ENCODE results near the gene ADAMTSL2. TPM values are rescaled to one million over a fixed set of nuclear protein-coding genes. Genes with fewer than 3 reads are reported as not detected.

The ADAMTSL2 gene
- total and polyA plus RNA-seq, 12 donors: 1.00 to 138 (median 56.8) TPM

DNA sequence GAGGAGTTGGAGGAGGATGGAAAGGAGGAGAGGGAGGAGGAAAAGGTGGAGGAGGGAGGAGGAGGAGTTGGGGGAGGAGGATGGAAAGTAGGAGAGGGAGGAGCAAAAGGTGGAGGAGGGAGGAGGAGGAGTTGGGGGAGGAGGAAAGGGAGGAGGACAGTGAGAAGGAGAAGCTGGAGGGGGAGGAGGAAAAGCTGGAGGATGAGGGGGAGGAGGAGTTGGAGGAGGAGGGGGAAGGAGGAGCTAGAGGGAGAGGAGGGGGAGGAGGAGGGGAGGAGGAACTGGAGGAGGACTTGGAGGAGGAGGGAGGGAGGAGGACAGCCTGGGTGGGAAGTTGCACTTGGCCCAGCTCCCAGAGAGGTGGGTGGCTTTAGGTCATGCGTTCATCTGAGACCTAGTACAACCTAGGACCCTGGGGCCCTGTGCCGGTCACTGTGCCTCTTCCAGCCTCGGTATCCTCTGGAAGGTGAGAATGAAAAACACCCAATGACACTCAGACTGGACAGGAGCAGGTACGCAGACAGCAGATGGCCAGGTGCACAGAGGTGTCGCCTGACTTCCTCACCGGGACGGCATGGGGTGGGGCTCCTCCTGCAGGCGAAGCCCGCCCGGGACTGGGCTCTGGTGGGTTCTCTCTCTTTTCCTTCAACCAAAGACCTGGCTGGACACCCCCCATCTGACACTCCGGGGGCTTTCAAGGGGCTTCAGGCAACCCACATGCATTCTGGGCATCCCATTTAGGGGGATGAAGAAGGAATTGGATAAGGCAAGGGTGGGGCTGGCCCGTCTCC lies 43.4 kb upstream of the ADAMTSL2 start:
- TF ChIP-seq POLR2A (IDR thresholded peaks at IDR 0.05) (no peak), CTCF (IDR thresholded peaks at IDR 0.05) (no peak)
- Histone ChIP-seq H3K27ac (peak overlapping the region in 2 of 5 donors; percentile 44 to 86), H3K9me3 (replicated peaks in 1 of 3) (no peaks in the 10 kb centered on the region), H3K4me1 (replicated peaks in 1 of 2) (peaks cover 0 to 2% of the 10 kb centered on the region in 2 donors), H3K4me3 (no peak overlapping the region), H3K27me3 (no peaks in the 10 kb centered on the region), H3K36me3 (replicated peaks in 1 of 2) (no peaks in the 10 kb centered on the region)
- DNase-seq: no peak
- intact Hi-C loops (cut with DNase I): no loop called here
- 69 to 78% (median 75%) methylated on average over 6 to 12 of the region's 12 CpGs for WGBS, 4 donors

GRCh38 chr9:133491656-133491925 lies 42.9 kb upstream of the ADAMTSL2 start:
- no peak for TF ChIP-seq CTCF (IDR thresholded peaks at IDR 0.05)
- no peak for TF ChIP-seq POLR2A (IDR thresholded peaks at IDR 0.05)
- Histone ChIP-seq H3K4me1 (replicated peaks in 1 of 2) (no peaks in the 10 kb centered on the region), H3K9me3 (replicated peaks in 1 of 3) (no peaks in the 10 kb centered on the region), H3K27me3 (no peaks in the 10 kb centered on the region), H3K27ac (peak overlapping the region in 3 of 5 donors; percentile 44 to 86 (median 47)), H3K4me3 (no peak overlapping the region), H3K36me3 (replicated peaks in 1 of 2) (no peaks in the 10 kb centered on the region)
- no peak for DNase-seq
- intact Hi-C loops (cut with DNase I): no loop called here
- WGBS, 4 donors: 79 to 86% (median 84%) methylated on average over 7 to 8 of the region's 8 CpGs

DNA sequence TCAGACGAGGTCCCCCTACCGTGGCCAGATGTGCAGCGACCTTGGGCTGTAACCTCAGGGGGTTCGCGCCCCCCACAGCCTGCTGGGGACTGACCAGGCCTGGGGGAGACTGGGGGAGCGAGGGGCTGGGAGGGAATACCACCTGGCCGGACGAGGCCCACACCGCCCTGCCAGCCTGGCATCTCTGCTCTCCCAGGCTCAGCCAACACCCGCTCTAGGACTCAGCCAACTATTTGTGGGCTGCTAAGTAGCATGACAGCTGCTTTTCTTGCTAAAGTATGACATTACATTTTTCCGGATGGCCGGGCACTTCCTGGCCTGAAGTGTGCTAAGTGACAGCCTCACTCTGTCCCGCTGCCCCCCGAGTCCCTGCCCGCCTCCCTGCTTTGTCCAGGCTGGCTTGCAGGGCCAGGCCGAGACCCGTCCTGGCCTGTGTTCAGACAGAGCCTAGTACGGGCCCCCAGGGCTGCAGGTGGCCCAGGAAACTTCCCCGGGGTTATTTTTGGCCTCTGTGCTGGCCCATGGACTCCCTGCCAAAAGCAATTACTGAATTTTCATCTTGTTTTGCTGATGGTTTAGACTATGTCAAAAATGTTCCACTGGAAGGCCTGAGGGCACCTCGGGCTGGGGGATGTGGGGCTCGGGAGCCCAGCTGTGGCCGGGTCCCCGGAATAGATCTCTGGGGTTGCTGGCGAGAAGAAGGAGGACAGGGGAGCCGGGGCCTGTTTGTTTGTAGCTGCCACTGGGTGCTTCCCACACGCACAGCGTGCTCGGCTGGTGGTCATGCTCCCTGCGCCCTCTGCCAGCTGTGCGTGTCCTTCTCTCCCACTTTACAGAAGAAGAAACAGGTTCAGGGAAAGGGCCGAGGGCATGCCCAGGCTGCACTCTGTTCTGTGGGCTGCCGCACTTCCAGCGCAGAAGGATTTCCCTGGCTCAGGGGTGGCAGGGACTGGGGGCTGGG lies 42.2 kb upstream of the ADAMTSL2 start:
- intact Hi-C loops (cut with DNase I): no loop called here
- Histone ChIP-seq H3K27ac (peak overlapping the region in 3 of 5 donors; percentile 44 to 86 (median 47)), H3K27me3 (no peaks in the 10 kb centered on the region), H3K4me1 (replicated peaks in 1 of 2) (no peaks in the 10 kb centered on the region), H3K36me3 (replicated peaks in 1 of 2) (no peaks in the 10 kb centered on the region), H3K9me3 (replicated peaks in 1 of 3) (no peaks in the 10 kb centered on the region), H3K4me3 (no peak overlapping the region)
- WGBS, 4 donors: 57 to 72% (median 65%) methylated on average over 11 to 33 of the region's 33 CpGs
- TF ChIP-seq POLR2A (IDR thresholded peaks at IDR 0.05) (no peak), CTCF (IDR thresholded peaks at IDR 0.05) (no peak)
- no peak for DNase-seq

DNA sequence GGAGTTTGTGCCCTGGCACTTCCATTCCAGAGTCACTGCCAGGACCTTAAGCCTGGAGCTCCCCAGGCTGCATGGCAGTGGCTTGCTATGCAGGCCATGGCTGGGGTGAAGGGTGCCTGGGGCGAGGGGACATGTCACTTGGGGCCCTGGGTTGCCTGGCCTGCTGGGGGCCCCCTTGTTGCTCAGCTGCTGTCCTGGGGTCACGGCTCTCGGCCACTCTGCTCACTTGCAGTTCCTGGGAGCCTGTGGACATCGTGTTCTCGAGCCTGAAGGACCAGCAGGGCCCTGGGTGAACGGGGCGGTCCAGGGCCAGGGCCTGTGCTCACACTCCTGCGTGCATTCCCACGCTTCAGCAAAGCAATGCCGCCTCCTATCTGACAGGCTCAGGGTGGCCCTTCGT lies 41.1 kb upstream of the ADAMTSL2 start:
- Histone ChIP-seq H3K36me3 (replicated peaks in 1 of 2) (no peaks in the 10 kb centered on the region), H3K9me3 (replicated peaks in 1 of 3) (no peaks in the 10 kb centered on the region), H3K27ac (peak overlapping the region in 3 of 5 donors; percentile 33 to 86 (median 44)), H3K4me1 (replicated peaks in 1 of 2) (no peaks in the 10 kb centered on the region), H3K4me3 (no peak overlapping the region), H3K27me3 (no peaks in the 10 kb centered on the region)
- TF ChIP-seq POLR2A (IDR thresholded peaks at IDR 0.05) (no peak), CTCF (IDR thresholded peaks at IDR 0.05) (no peak)
- intact Hi-C loops (cut with DNase I): no loop called here
- 67 to 85% (median 84%) methylated on average over 9 to 11 of the region's 11 CpGs; no CpG with 5 or more reads in 1 of the 4 donors for WGBS, 4 donors
- no peak for DNase-seq
